ENCODE results near the gene TUBA4A. TPM values are rescaled to one million over a fixed set of nuclear protein-coding genes. Genes with fewer than 3 reads are reported as not detected.
"Not testable (repeated sequence)": the region's sequence is repeated elsewhere in the genome, so short reads cannot be mapped to it uniquely, and the experiment has no call there.

Gene TUBA4A
- total RNA-seq, 2 experiments from 2014 or later, result 183 to 185 TPM

- Mint-ChIP-seq H3K36me3 (ENCODE audit: low read depth) (peaks cover 21% of the 10 kb centered on the region), H3K4me3 (peak overlapping the region; percentile 65), H3K27ac (peak overlapping the region; percentile 93), H3K27me3 (no peaks in the 10 kb centered on the region), H3K4me1 (ENCODE audit: low read depth) (peaks cover 40% of the 10 kb centered on the region), H3K9me3 (no peaks in the 10 kb centered on the region)
- peaks cover 21% of the 10 kb centered on the region for H3K36me3 ChIP-seq (ENCODE audit: insufficient read depth, low read length)
- TF ChIP-seq, protein P1, sequence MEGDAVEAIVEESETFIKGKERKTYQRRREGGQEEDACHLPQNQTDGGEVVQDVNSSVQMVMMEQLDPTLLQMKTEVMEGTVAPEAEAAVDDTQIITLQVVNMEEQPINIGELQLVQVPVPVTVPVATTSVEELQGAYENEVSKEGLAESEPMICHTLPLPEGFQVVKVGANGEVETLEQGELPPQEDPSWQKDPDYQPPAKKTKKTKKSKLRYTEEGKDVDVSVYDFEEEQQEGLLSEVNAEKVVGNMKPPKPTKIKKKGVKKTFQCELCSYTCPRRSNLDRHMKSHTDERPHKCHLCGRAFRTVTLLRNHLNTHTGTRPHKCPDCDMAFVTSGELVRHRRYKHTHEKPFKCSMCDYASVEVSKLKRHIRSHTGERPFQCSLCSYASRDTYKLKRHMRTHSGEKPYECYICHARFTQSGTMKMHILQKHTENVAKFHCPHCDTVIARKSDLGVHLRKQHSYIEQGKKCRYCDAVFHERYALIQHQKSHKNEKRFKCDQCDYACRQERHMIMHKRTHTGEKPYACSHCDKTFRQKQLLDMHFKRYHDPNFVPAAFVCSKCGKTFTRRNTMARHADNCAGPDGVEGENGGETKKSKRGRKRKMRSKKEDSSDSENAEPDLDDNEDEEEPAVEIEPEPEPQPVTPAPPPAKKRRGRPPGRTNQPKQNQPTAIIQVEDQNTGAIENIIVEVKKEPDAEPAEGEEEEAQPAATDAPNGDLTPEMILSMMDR (IDR thresholded peaks at IDR 0.05), result no peak
- no peak overlapping the region for H3K27ac ChIP-seq (ENCODE audit: low read depth in 1 of 2, low read length in 2 of 2)
- POLR2A ChIA-PET, result interaction anchor here (1.2 to 2.4 kb wide), 5 partner anchors 9 to 48 kb away, joined by 4 to 41 read pairs (median 17); partner anchors contain the start of genes TUBA4A and TUBA4B
- CTCF ChIA-PET, result interaction anchor here (0.7 to 2.9 kb wide), 3 partner anchors 34 to 75 kb away, joined by 3 to 17 read pairs (median 5); partner anchors contain the start of gene NHEJ1
- no peak overlapping the region for H3K4me3 ChIP-seq (ENCODE audit: low read length)
- no peaks in the 10 kb centered on the region for H3K27me3 ChIP-seq (ENCODE audit: control insufficient read depth in 1 of 2, insufficient read depth in 2 of 2, low read length in 2 of 2)
- peaks cover 0 to 3% of the 10 kb centered on the region in 2 experiments for H3K9me3 ChIP-seq (ENCODE audit: control insufficient read depth in 1 of 2, insufficient read depth in 1 of 2, low read length in 2 of 2)
- ATAC-seq (ENCODE audit: poor library complexity) (no peak), DNase-seq (no peak)
- peaks cover 39% of the 10 kb centered on the region for H3K4me1 ChIP-seq (ENCODE audit: insufficient read depth, low read length)
- intact Hi-C loops (cut with DNase I, micrococcal nuclease), result loop anchor here in 1 of 2 experiments (10.0 kb wide), 2 partner anchors 180 to 340 kb away; partner anchors contain the start of genes CHPF, DNPEP and TMEM198
These were observed 48.6 kb downstream of the TUBA4A start for GRCh38 chr2:219205165-219205538.

GRCh38 chr2:219204425-219205164 is 49.1 kb downstream of the TUBA4A start:
- DNase-seq, result peak in 1 of 14 experiments; percentile 0
- ChIA-PET POLR2A (no interaction called here), CTCF (interaction anchor here (0.7 to 1.0 kb wide), 2 partner anchors 76 to 90 kb away, joined by 3 to 7 read pairs; no protein-coding TSS in a partner anchor)
- Mint-ChIP-seq H3K4me1 (ENCODE audit: low read depth) (peaks cover 39% of the 10 kb centered on the region), H3K36me3 (ENCODE audit: low read depth) (peaks cover 20% of the 10 kb centered on the region), H3K27ac (peak overlapping the region; percentile 93), H3K27me3 (peaks cover under 1% of the 10 kb centered on the region), H3K9me3 (no peaks in the 10 kb centered on the region), H3K4me3 (no peak overlapping the region)
- Histone ChIP-seq H3K9me3 (ENCODE audit: control insufficient read depth in 1 of 2, insufficient read depth in 1 of 2, low read length in 2 of 2) (peaks cover 0 to 3% of the 10 kb centered on the region in 2 experiments), H3K4me3 (ENCODE audit: low read length) (no peak overlapping the region), H3K36me3 (ENCODE audit: insufficient read depth, low read length) (peaks cover 20% of the 10 kb centered on the region), H3K27me3 (ENCODE audit: control insufficient read depth in 1 of 2, insufficient read depth in 2 of 2, low read length in 2 of 2) (no peaks in the 10 kb centered on the region), H3K4me1 (ENCODE audit: insufficient read depth, low read length) (peaks cover 38% of the 10 kb centered on the region), H3K27ac (ENCODE audit: low read depth in 1 of 2, low read length in 2 of 2) (no peak overlapping the region)
- TF ChIP-seq, protein P1 (IDR thresholded peaks at IDR 0.05), result no peak
- intact Hi-C loops (cut with DNase I, micrococcal nuclease), result loop anchor here in 1 of 2 experiments (10.0 kb wide), 2 partner anchors 180 to 340 kb away; partner anchors contain the start of genes CHPF, DNPEP and TMEM198
- ATAC-seq (ENCODE audit: poor library complexity), result no peak

GRCh38 chr2:219201331-219201730 is 52.4 kb downstream of the TUBA4A start:
- ATAC-seq (ENCODE audit: poor library complexity); H3K36me3 Mint-ChIP-seq (ENCODE audit: low read depth); H3K27ac ChIP-seq (ENCODE audit: low read depth in 1 of 2, low read length in 2 of 2); H3K4me3 ChIP-seq (ENCODE audit: low read length); H3K27ac Mint-ChIP-seq; H3K4me3 Mint-ChIP-seq; H3K36me3 ChIP-seq (ENCODE audit: insufficient read depth, low read length); DNase-seq; H3K27me3 Mint-ChIP-seq; H3K9me3 Mint-ChIP-seq; H3K9me3 ChIP-seq (ENCODE audit: control insufficient read depth in 1 of 2, insufficient read depth in 1 of 2, low read length in 2 of 2); H3K27me3 ChIP-seq (ENCODE audit: control insufficient read depth in 1 of 2, insufficient read depth in 2 of 2, low read length in 2 of 2): not testable (repeated sequence)
- ChIA-PET CTCF (interaction anchor here (1.7 to 2.3 kb wide), 2 partner anchors 10 to 143 kb away, joined by 4 to 6 read pairs; no protein-coding TSS in a partner anchor), POLR2A (interaction anchor here (1.1 to 2.4 kb wide), 3 partner anchors 19 to 25 kb away, joined by 3 to 14 read pairs (median 12); partner anchors contain the start of gene CNPPD1)
- H3K4me1 ChIP-seq (ENCODE audit: insufficient read depth, low read length), result peaks cover 13% of the 10 kb centered on the region
- H3K4me1 Mint-ChIP-seq (ENCODE audit: low read depth), result peaks cover 12% of the 10 kb centered on the region
- intact Hi-C loops (cut with DNase I, micrococcal nuclease), result loop anchor here in 1 of 2 experiments (10.0 kb wide), 2 partner anchors 183 to 343 kb away; partner anchors contain the start of genes CHPF, DNPEP and TMEM198

DNA sequence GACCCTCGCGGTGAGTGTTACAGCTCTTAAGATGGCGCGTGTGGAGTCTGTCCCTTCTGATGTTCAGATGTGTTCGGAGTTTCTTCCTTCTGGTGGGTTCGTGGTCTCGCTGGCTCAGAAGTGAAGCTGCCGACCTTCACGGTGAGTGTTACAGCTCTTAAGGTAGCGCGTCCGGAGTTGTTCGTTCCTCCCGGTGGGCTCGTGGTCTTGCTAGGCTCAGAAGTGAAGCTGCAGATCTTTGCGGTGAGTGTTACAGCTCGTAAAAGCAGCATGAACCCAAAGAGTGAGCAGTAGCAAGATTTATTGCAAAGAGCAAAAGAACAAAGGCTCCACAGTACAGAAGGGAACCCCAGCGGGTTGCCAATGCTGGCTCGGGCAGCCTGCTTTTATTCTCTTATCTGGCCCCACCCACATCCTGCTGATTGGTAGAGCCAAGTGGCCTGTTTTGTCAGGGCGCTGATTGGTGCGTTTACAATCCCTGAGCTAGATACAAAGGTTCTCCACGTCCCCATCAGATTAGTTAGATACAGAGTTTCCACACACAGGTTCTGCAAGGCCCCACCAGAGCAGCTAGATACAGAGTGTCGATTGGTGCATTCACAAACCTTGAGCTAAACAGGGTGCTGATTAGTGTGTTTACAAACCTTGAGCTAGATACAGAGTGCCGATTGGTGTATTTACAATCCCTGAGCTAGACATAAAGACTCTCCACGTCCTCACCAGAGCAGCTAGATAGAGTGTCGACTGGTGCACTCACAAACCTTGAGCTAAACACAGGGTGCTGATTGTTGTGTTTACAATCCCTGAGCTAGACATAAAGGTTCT is 53.0 kb downstream of the TUBA4A start:
- not testable (repeated sequence) for H3K9me3 Mint-ChIP-seq; H3K4me1 ChIP-seq (ENCODE audit: insufficient read depth, low read length); H3K27ac ChIP-seq (ENCODE audit: low read depth in 1 of 2, low read length in 2 of 2); H3K27me3 ChIP-seq (ENCODE audit: control insufficient read depth in 1 of 2, insufficient read depth in 2 of 2, low read length in 2 of 2); H3K36me3 Mint-ChIP-seq (ENCODE audit: low read depth); H3K4me1 Mint-ChIP-seq (ENCODE audit: low read depth); ATAC-seq (ENCODE audit: poor library complexity); H3K9me3 ChIP-seq (ENCODE audit: control insufficient read depth in 1 of 2, insufficient read depth in 1 of 2, low read length in 2 of 2); H3K36me3 ChIP-seq (ENCODE audit: insufficient read depth, low read length); H3K27me3 Mint-ChIP-seq
- POLR2A ChIA-PET, result interaction anchor here (0.8 to 2.4 kb wide), 6 partner anchors 19 to 44 kb away, joined by 3 to 14 read pairs (median 4); partner anchors contain the start of genes ANKZF1, ATG9A, CNPPD1 and GLB1L
- H3K4me3 Mint-ChIP-seq, result peak overlapping the region; percentile 76
- DNase-seq, result peak in 4 of 14 experiments; percentile 24 to 57 (median 40)
- H3K27ac Mint-ChIP-seq, result peak overlapping the region; percentile 61
- intact Hi-C loops (cut with DNase I, micrococcal nuclease), result loop anchor here in 1 of 2 experiments (10.0 kb wide), 2 partner anchors 184 to 344 kb away; partner anchors contain the start of genes CHPF, DNPEP and TMEM198
- CTCF ChIA-PET, result interaction anchor here (0.9 to 2.3 kb wide), 2 partner anchors 11 to 94 kb away, joined by 6 read pairs; no protein-coding TSS in a partner anchor
- H3K4me3 ChIP-seq (ENCODE audit: low read length), result peak overlapping the region; percentile 31
